Measurements from ENCODE around the gene GRIN2C. TPM values are rescaled to one million over a fixed set of nuclear protein-coding genes. Genes with fewer than 3 reads are reported as not detected.

GRIN2C gene
- total RNA-seq, 1 donor: not detected

GRCh38 chr17:74850310-74850709 lies 9.4 kb downstream of the GRIN2C start:
- peaks cover 5% of the 10 kb centered on the region for H3K4me1 ChIP-seq (ENCODE audit: insufficient read depth, low read length)
- no peak overlapping the region for H3K4me3 ChIP-seq (ENCODE audit: low read length)
- H3K27me3 ChIP-seq (ENCODE audit: insufficient read depth, low read length): peaks cover 37% of the 10 kb centered on the region
- no peaks in the 10 kb centered on the region for H3K9me3 ChIP-seq (ENCODE audit: low read depth, low read length)

- Histone ChIP-seq H3K4me3 (ENCODE audit: low read length) (no peak overlapping the region), H3K9me3 (ENCODE audit: low read depth, low read length) (no peaks in the 10 kb centered on the region), H3K4me1 (ENCODE audit: insufficient read depth, low read length) (peaks cover 5% of the 10 kb centered on the region), H3K27me3 (ENCODE audit: insufficient read depth, low read length) (peaks cover 29% of the 10 kb centered on the region)
Observed at GRCh38 chr17:74848656-74849399, 10.9 kb downstream of the GRIN2C start.

GRCh38 chr17:74846621-74847020 lies 13.1 kb downstream of the GRIN2C start:
- H3K4me3 ChIP-seq (ENCODE audit: low read length): no peak overlapping the region
- H3K4me1 ChIP-seq (ENCODE audit: insufficient read depth, low read length): peaks cover 13% of the 10 kb centered on the region
- no peaks in the 10 kb centered on the region for H3K9me3 ChIP-seq (ENCODE audit: low read depth, low read length)
- H3K27me3 ChIP-seq (ENCODE audit: insufficient read depth, low read length): peaks cover 13% of the 10 kb centered on the region

GRCh38 chr17:74843352-74843627 lies 16.4 kb downstream of the GRIN2C start:
- peaks cover 3% of the 10 kb centered on the region for H3K27me3 ChIP-seq (ENCODE audit: insufficient read depth, low read length)
- peaks cover 26% of the 10 kb centered on the region for H3K4me1 ChIP-seq (ENCODE audit: insufficient read depth, low read length)
- no peak overlapping the region for H3K4me3 ChIP-seq (ENCODE audit: low read length)
- no peaks in the 10 kb centered on the region for H3K9me3 ChIP-seq (ENCODE audit: low read depth, low read length)

- Histone ChIP-seq H3K4me1 (ENCODE audit: insufficient read depth, low read length) (peaks cover 26% of the 10 kb centered on the region), H3K27me3 (ENCODE audit: insufficient read depth, low read length) (peaks cover 3% of the 10 kb centered on the region), H3K9me3 (ENCODE audit: low read depth, low read length) (no peaks in the 10 kb centered on the region), H3K4me3 (ENCODE audit: low read length) (no peak overlapping the region)
Observed at GRCh38 chr17:74842599-74843351, 16.9 kb downstream of the GRIN2C start.

- peaks cover 3% of the 10 kb centered on the region for H3K27me3 ChIP-seq (ENCODE audit: insufficient read depth, low read length)
- H3K4me3 ChIP-seq (ENCODE audit: low read length): no peak overlapping the region
- no peaks in the 10 kb centered on the region for H3K9me3 ChIP-seq (ENCODE audit: low read depth, low read length)
- peaks cover 26% of the 10 kb centered on the region for H3K4me1 ChIP-seq (ENCODE audit: insufficient read depth, low read length)
Observed at GRCh38 chr17:74842146-74842598, 17.5 kb downstream of the GRIN2C start.

- Histone ChIP-seq H3K4me1 (ENCODE audit: insufficient read depth, low read length) (peaks cover 26% of the 10 kb centered on the region), H3K9me3 (ENCODE audit: low read depth, low read length) (no peaks in the 10 kb centered on the region), H3K4me3 (ENCODE audit: low read length) (no peak overlapping the region), H3K27me3 (ENCODE audit: insufficient read depth, low read length) (peaks cover 3% of the 10 kb centered on the region)
Observed at GRCh38 chr17:74840989-74841666, 18.6 kb downstream of the GRIN2C start.

GRCh38 chr17:74839990-74840852 lies 19.5 kb downstream of the GRIN2C start:
- no peaks in the 10 kb centered on the region for H3K9me3 ChIP-seq (ENCODE audit: low read depth, low read length)
- H3K27me3 ChIP-seq (ENCODE audit: insufficient read depth, low read length): peaks cover 3% of the 10 kb centered on the region
- no peak overlapping the region for H3K4me3 ChIP-seq (ENCODE audit: low read length)
- peaks cover 26% of the 10 kb centered on the region for H3K4me1 ChIP-seq (ENCODE audit: insufficient read depth, low read length)

- Histone ChIP-seq H3K4me1 (ENCODE audit: insufficient read depth, low read length) (peaks cover 38% of the 10 kb centered on the region), H3K27me3 (ENCODE audit: insufficient read depth, low read length) (no peaks in the 10 kb centered on the region), H3K4me3 (ENCODE audit: low read length) (no peak overlapping the region), H3K9me3 (ENCODE audit: low read depth, low read length) (no peaks in the 10 kb centered on the region)
Observed at GRCh38 chr17:74838274-74838673, 21.4 kb downstream of the GRIN2C start.

- H3K27me3 ChIP-seq (ENCODE audit: insufficient read depth, low read length): no peaks in the 10 kb centered on the region
- no peaks in the 10 kb centered on the region for H3K9me3 ChIP-seq (ENCODE audit: low read depth, low read length)
- peaks cover 28% of the 10 kb centered on the region for H3K4me1 ChIP-seq (ENCODE audit: insufficient read depth, low read length)
- H3K4me3 ChIP-seq (ENCODE audit: low read length): no peak overlapping the region
Observed at GRCh38 chr17:74836691-74837467, 22.8 kb downstream of the GRIN2C start.

- no peaks in the 10 kb centered on the region for H3K27me3 ChIP-seq (ENCODE audit: insufficient read depth, low read length)
- H3K4me1 ChIP-seq (ENCODE audit: insufficient read depth, low read length): peaks cover 21% of the 10 kb centered on the region
- no peaks in the 10 kb centered on the region for H3K9me3 ChIP-seq (ENCODE audit: low read depth, low read length)
- no peak overlapping the region for H3K4me3 ChIP-seq (ENCODE audit: low read length)
Observed at GRCh38 chr17:74836191-74836590, 23.5 kb downstream of the GRIN2C start.

- H3K4me1 ChIP-seq (ENCODE audit: insufficient read depth, low read length): peaks cover 12% of the 10 kb centered on the region
- H3K9me3 ChIP-seq (ENCODE audit: low read depth, low read length): no peaks in the 10 kb centered on the region
- H3K27me3 ChIP-seq (ENCODE audit: insufficient read depth, low read length): no peaks in the 10 kb centered on the region
- no peak overlapping the region for H3K4me3 ChIP-seq (ENCODE audit: low read length)
Observed at GRCh38 chr17:74833501-74834377, 25.9 kb downstream of the GRIN2C start.

- Histone ChIP-seq H3K4me1 (ENCODE audit: insufficient read depth, low read length) (peaks cover 12% of the 10 kb centered on the region), H3K27me3 (ENCODE audit: insufficient read depth, low read length) (no peaks in the 10 kb centered on the region), H3K9me3 (ENCODE audit: low read depth, low read length) (no peaks in the 10 kb centered on the region), H3K4me3 (ENCODE audit: low read length) (no peak overlapping the region)
Observed at GRCh38 chr17:74832421-74832820, 27.3 kb downstream of the GRIN2C start.
